K562 (cell line): ENCODE data around the gene PEPD.

Experiments
- EZH2 ChIP-seq: IDR thresholded peaks from 2 replicates; pipeline ENCODE4 v1.6.1; 2012; ENCODE audit warnings: low read depth, mild to moderate bottlenecking, inconsistent platforms, low read length, borderline replicate concordance
- GTF2F1 ChIP-seq: IDR thresholded peaks from 2 replicates; pipeline ENCODE4 v1.6.1; 2011; ENCODE audit warnings: low read depth, low read length, improper control_type of control experiment
- MEF2A ChIP-seq: IDR thresholded peaks from 2 replicates; pipeline ENCODE4 v1.6.1; 2011; ENCODE audit warnings: low read depth, mild to moderate bottlenecking, low read length, moderate library complexity; ENCODE audit not compliant: control insufficient read depth
- RBBP5 ChIP-seq: fragments of 200-600 bp; sonication (generic); IDR thresholded peaks from 2 replicates; pipeline ENCODE4 v1.6.1; 2012; ENCODE audit warnings: borderline replicate concordance, mild to moderate bottlenecking, low read length, control low read depth, inconsistent platforms; ENCODE audit not compliant: insufficient read depth, poor library complexity, severe bottlenecking
- TF ChIP-seq, protein P1 (sequence below), 3 experiments: IDR thresholded peaks in 2 of 3; conservative IDR thresholded peaks in 1 of 3; 2 replicates each; pipeline ENCODE4 v1.5.1; 2011 to 2012; ENCODE audit warnings: low read length in 3 of 3, mild to moderate bottlenecking in 3 of 3, control low read depth in 2 of 3, improper control_type of control experiment in 1 of 3, inconsistent platforms in 1 of 3, low read depth in 1 of 3, mixed read lengths in 1 of 3, moderate library complexity in 1 of 3; ENCODE audit not compliant: insufficient read depth in 2 of 3
- TF ChIP-seq, protein P2 (sequence below), 2 experiments: fragments of 450-650 bp; IDR thresholded peaks; 2 replicates each; pipeline ENCODE4 v1.6.1; 2016; ENCODE audit warnings: mild to moderate bottlenecking in 2 of 2, borderline replicate concordance in 1 of 2, low read depth in 1 of 2, moderate library complexity in 1 of 2
- TF ChIP-seq, protein P3 (sequence below): fragments of 450-650 bp; IDR thresholded peaks from 2 replicates; pipeline ENCODE4 v1.6.1; 2016; ENCODE audit warnings: missing biosample characterization, missing genetic modification characterization

DNA sequence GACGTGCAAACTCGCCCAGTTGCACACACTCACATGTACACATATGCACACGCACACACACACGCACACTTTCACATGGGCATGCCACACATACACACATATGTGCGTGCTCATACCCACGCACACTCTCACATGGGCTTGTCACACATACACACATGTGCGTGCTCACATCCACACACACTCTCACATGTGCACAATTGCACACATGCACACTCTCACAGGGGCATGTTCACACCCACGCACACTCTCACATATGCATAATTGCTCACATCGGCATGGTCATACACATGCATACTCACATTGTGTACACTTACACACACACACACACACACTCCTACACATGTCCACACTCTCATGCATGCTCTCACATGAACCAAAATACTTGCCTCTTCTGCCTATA is 32.8 kb upstream of the PEPD start:
- TF ChIP-seq, protein P1, sequence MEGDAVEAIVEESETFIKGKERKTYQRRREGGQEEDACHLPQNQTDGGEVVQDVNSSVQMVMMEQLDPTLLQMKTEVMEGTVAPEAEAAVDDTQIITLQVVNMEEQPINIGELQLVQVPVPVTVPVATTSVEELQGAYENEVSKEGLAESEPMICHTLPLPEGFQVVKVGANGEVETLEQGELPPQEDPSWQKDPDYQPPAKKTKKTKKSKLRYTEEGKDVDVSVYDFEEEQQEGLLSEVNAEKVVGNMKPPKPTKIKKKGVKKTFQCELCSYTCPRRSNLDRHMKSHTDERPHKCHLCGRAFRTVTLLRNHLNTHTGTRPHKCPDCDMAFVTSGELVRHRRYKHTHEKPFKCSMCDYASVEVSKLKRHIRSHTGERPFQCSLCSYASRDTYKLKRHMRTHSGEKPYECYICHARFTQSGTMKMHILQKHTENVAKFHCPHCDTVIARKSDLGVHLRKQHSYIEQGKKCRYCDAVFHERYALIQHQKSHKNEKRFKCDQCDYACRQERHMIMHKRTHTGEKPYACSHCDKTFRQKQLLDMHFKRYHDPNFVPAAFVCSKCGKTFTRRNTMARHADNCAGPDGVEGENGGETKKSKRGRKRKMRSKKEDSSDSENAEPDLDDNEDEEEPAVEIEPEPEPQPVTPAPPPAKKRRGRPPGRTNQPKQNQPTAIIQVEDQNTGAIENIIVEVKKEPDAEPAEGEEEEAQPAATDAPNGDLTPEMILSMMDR (IDR thresholded peaks at IDR 0.05 in 2 of 3, conservative IDR thresholded peaks at IDR 0.05 in 1 of 3; ENCODE audit: insufficient read depth in 2 of 3, low read depth in 1 of 3, low read length in 3 of 3) = no peak
- no peak for TF ChIP-seq GTF2F1
- TF ChIP-seq, protein P2, sequence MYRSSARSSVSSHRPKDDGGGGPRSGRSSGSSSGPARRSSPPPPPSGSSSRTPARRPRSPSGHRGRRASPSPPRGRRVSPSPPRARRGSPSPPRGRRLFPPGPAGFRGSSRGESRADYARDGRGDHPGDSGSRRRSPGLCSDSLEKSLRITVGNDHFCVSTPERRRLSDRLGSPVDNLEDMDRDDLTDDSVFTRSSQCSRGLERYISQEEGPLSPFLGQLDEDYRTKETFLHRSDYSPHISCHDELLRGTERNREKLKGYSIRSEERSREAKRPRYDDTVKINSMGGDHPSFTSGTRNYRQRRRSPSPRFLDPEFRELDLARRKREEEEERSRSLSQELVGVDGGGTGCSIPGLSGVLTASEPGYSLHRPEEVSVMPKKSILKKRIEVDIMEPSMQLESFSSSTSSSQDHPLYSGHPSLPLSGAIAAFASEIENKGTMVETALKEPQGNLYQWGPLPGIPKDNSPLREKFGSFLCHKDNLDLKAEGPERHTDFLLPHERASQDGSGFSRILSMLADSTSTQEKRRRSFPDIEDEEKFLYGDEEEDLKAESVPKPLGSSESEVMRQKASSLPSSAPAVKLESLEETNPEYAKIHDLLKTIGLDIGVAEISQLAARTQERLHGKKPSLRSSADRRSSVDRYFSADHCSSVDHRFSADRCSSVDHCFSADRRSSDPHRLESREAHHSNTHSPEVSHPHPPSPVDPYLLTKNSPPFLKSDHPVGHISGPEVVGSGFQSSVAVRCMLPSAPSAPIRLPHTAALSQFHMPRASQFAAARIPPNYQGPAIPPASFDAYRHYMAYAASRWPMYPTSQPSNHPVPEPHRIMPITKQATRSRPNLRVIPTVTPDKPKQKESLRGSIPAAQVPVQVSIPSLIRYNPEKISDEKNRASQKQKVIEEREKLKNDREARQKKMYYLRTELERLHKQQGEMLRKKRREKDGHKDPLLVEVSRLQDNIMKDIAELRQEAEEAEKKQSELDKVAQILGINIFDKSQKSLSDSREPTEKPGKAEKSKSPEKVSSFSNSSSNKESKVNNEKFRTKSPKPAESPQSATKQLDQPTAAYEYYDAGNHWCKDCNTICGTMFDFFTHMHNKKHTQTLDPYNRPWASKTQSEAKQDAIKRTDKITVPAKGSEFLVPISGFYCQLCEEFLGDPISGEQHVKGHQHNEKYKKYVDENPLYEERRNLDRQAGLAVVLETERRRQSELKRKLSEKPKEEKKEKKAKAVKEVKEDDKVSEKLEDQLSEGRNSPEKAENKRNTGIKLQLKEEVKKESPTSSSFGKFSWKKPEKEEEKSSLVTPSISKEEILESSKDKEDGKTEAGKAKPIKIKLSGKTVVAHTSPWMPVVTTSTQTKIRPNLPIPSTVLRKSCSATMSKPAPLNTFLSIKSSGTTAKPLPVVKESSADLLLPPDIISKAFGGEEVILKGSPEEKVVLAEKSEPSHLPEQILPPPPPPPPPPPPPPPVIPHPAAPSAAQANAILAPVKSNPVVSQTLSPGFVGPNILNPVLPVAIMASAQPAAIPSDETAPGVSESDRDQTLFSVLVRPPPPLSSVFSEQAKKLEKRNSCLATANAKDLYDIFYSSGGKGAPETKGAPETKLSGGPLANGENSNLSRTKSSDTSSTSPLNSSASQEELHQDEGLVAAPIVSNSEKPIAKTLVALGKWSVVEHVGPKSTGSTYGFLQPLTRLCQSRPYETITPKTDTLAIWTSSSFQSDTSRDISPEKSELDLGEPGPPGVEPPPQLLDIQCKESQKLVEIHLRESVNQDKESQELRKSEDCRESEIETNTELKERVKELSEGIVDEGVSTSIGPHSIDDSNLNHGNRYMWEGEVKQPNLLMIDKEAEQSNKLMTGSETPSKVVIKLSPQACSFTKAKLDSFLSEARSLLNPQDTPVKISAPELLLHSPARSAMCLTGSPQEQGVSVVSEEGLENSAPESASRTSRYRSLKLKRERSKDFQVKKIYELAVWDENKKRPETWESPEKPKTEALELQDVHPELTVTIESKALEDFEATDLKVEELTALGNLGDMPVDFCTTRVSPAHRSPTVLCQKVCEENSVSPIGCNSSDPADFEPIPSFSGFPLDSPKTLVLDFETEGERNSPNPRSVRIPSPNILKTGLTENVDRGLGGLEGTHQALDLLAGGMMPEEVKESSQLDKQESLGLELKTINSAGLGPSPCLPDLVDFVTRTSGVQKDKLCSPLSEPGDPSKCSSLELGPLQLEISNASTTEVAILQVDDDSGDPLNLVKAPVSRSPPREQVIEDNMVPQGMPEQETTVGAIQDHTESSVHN (IDR thresholded peaks at IDR 0.05; ENCODE audit: borderline replicate concordance in 1 of 2, low read depth in 1 of 2) = no peak
- TF ChIP-seq, protein P3, sequence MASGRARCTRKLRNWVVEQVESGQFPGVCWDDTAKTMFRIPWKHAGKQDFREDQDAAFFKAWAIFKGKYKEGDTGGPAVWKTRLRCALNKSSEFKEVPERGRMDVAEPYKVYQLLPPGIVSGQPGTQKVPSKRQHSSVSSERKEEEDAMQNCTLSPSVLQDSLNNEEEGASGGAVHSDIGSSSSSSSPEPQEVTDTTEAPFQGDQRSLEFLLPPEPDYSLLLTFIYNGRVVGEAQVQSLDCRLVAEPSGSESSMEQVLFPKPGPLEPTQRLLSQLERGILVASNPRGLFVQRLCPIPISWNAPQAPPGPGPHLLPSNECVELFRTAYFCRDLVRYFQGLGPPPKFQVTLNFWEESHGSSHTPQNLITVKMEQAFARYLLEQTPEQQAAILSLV (tag) = no peak
- no peak for TF ChIP-seq EZH2
- no peak for TF ChIP-seq MEF2A
- TF ChIP-seq RBBP5 = no peak
